ENCODE results near the gene PYHIN1.

- TF ChIP-seq CTCF (conservative IDR thresholded peaks at IDR 0.05; ENCODE audit: low read depth, low read length) (no peak), EZH2 (IDR thresholded peaks at IDR 0.05; ENCODE audit: low read length, unreplicated experiment) (no peak), EZH2phosphoT487 (IDR thresholded peaks at IDR 0.05; ENCODE audit: borderline replicate concordance, low read length) (no peak)
Measured at GRCh38 chr1:158924677-158925076, 6.7 kb upstream of the PYHIN1 start.

Measured in PC-3 (cell line).